Endothelial cell (in vitro differentiated cells): ENCODE measurements around the gene MPI. TPM values are rescaled to one million over a fixed set of nuclear protein-coding genes. Genes with fewer than 3 reads are reported as not detected.

Experiments
- DNase-seq: peaks from one replicate; pipeline ENCODE4 v3.0.0; 2021; ENCODE audit warnings: low spot score
- H3K27ac Mint-ChIP-seq: one replicate; pipeline ENCODE4 v1.8.0; 2021; ENCODE audit warnings: mixed read lengths, inconsistent platforms; ENCODE audit not compliant: unreplicated experiment
- H3K27me3 Mint-ChIP-seq: one replicate; pipeline ENCODE4 v1.8.0; 2021; ENCODE audit warnings: mild to moderate bottlenecking, moderate library complexity, mixed read lengths, inconsistent platforms; ENCODE audit not compliant: unreplicated experiment
- H3K36me3 Mint-ChIP-seq: one replicate; pipeline ENCODE4 v1.8.0; 2021; ENCODE audit warnings: mild to moderate bottlenecking, low read depth, mixed read lengths, inconsistent platforms; ENCODE audit not compliant: unreplicated experiment
- H3K4me1 Mint-ChIP-seq: one replicate; pipeline ENCODE4 v1.8.0; 2021; ENCODE audit warnings: mild to moderate bottlenecking, mixed read lengths, inconsistent platforms; ENCODE audit not compliant: unreplicated experiment
- H3K4me3 Mint-ChIP-seq: one replicate; pipeline ENCODE4 v1.8.0; 2021; ENCODE audit warnings: mild to moderate bottlenecking, mixed read lengths, inconsistent platforms; ENCODE audit not compliant: unreplicated experiment
- H3K9me3 Mint-ChIP-seq: one replicate; pipeline ENCODE4 v1.8.0; 2021; ENCODE audit warnings: mixed read lengths, inconsistent platforms; ENCODE audit not compliant: unreplicated experiment
- total RNA-seq: library from RNA; stranded (reverse); fragmentation: NEBNext Ultra II Directional; extraction: Animal tissue kit (Norgen Biotek cat#: 25700); gene quantifications from one replicate; pipeline ENCODE4 v1.2.1, GENCODE V29; 2021; ENCODE audit not compliant: unreplicated experiment
- TF ChIP-seq, protein P1 (sequence below): fragments of 200-600 bp; sonication (generic); IDR thresholded peaks from one replicate; pipeline ENCODE4 v1.5.0; 2021; ENCODE audit warnings: antibody characterized with exemption; ENCODE audit not compliant: unreplicated experiment

The MPI gene
- total RNA-seq, 1 donor from 2014 or later: 22.2 TPM

DNA sequence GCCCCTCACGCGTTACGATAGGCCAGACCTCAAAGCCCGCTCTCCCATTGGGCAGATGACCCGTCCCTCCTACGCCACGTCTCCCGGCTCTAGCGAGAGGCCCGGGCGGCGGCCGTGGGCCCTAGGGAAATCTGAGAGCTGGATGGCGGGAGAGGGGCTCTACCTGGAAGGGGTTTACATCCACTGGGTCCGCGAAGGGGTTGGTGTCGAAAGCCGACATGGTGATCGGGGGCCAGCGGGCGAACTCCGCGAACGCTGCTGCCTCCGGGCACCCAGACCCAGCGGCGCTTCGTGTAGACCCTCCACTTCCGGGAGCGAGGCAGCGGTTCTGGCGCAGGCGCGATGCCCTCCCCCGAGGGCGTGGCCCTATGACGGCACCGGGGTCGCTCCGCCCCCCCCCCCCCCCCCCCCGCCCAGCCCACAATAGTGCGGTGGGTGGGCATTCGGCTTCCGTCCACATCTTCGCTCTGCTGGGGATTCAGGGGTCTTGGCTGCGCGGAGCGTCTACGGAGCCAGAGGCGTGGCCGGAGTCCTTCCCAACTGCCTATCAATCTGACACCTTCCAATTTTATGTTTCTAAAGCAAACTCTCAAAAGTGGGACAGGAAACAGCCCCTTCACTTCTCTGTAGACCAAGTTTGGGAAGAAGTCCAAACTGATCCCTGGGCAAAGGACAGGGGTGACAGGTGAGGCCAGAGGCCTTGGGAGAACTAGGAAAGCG is 16.6 kb upstream of the MPI start, which contains the start of gene SCAMP2:
Gene SCAMP2 (minus strand): TSS at position 330 of the 720 bp plus-strand sequence. CDS start 110 bp downstream, at position 220.
- Mint-ChIP-seq H3K4me3 (peak within 1 kb of the TSS; percentile 95), H3K27me3 (peaks cover 11% of the 10 kb centered on the region), H3K4me1 (peaks cover 28% of the 10 kb centered on the region), H3K36me3 (peaks cover 1% of the 10 kb centered on the region), H3K9me3 (no peaks in the 10 kb centered on the region), H3K27ac (peak within 1 kb of the TSS; percentile 91)
- TF ChIP-seq, protein P1, sequence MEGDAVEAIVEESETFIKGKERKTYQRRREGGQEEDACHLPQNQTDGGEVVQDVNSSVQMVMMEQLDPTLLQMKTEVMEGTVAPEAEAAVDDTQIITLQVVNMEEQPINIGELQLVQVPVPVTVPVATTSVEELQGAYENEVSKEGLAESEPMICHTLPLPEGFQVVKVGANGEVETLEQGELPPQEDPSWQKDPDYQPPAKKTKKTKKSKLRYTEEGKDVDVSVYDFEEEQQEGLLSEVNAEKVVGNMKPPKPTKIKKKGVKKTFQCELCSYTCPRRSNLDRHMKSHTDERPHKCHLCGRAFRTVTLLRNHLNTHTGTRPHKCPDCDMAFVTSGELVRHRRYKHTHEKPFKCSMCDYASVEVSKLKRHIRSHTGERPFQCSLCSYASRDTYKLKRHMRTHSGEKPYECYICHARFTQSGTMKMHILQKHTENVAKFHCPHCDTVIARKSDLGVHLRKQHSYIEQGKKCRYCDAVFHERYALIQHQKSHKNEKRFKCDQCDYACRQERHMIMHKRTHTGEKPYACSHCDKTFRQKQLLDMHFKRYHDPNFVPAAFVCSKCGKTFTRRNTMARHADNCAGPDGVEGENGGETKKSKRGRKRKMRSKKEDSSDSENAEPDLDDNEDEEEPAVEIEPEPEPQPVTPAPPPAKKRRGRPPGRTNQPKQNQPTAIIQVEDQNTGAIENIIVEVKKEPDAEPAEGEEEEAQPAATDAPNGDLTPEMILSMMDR: no peak
- peak; percentile 85 for DNase-seq

- Mint-ChIP-seq H3K9me3 (no peaks in the 10 kb centered on the region), H3K27ac (no peak overlapping the region), H3K4me1 (peaks cover 27% of the 10 kb centered on the region), H3K27me3 (peaks cover 11% of the 10 kb centered on the region), H3K4me3 (peak overlapping the region; percentile 92), H3K36me3 (no peaks in the 10 kb centered on the region)
- no peak for DNase-seq
- TF ChIP-seq, protein P1: no peak
Observed at GRCh38 chr15:74873756-74874424, 16.0 kb upstream of the MPI start.

DNA sequence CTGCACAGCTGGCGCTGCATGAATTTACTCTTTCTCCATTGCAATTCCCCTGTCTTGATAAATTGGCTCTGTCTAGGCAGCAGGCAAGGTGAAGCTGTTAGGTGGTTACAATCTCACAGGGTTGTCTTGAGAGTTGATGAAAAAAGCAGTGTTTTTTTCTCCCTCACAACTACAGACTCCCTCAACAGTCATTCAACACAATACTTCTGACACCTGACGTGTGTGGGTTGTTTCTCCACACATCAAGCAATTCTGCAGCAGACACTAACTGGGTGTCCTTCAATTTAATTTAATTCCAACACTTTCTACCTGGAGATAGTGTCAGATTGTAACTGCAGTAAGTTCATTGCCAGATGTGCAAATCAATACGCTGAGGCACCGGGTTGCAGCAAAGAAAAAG is 11.6 kb upstream of the MPI start:
- Mint-ChIP-seq H3K9me3 (no peaks in the 10 kb centered on the region), H3K27ac (no peak overlapping the region), H3K27me3 (peaks cover 5% of the 10 kb centered on the region), H3K4me1 (no peaks in the 10 kb centered on the region), H3K36me3 (no peaks in the 10 kb centered on the region), H3K4me3 (no peak overlapping the region)
- TF ChIP-seq, protein P1: no peak
- no peak for DNase-seq

DNA sequence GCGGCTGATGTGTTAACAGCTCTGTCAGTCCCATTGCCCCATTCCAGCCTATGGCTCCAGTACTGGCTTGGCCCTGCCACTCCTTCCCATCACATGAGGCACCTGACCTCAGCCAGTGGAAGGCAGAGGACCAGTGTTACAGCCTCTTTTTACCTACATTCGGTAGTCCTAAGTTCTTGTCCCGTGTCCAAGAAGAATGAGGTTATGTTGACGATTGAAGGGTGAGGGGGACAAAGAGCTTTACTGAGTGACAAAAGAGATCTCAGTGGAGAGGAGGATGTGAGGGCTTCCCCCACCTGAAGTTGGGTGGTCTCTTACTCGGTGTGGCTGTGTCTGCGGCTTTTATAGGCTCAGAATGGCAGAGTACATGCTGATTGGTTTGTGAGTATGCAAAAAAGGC is 7.3 kb upstream of the MPI start:
- peak overlapping the region; percentile 37 for H3K4me3 Mint-ChIP-seq

More for the DNA sequence above, 7.3 kb upstream of the MPI start:
- H3K9me3 Mint-ChIP-seq: no peaks in the 10 kb centered on the region
- no peak overlapping the region for H3K27ac Mint-ChIP-seq
- peaks cover 2% of the 10 kb centered on the region for H3K27me3 Mint-ChIP-seq
- no peaks in the 10 kb centered on the region for H3K4me1 Mint-ChIP-seq
- no peak for DNase-seq
- no peaks in the 10 kb centered on the region for H3K36me3 Mint-ChIP-seq
- TF ChIP-seq, protein P1: no peak
